AG08396 (cell line): ENCODE results near the gene ABCC9.
"Not testable (repeated sequence)": the region's sequence is repeated elsewhere in the genome, so short reads cannot be mapped to it uniquely, and the experiment has no call there.

Source experiments
- DNase-seq: peaks from one replicate; pipeline ENCODE4 v3.0.0; 2012; ENCODE audit warnings: low spot score, mixed read lengths

The ABCC9 gene

DNA sequence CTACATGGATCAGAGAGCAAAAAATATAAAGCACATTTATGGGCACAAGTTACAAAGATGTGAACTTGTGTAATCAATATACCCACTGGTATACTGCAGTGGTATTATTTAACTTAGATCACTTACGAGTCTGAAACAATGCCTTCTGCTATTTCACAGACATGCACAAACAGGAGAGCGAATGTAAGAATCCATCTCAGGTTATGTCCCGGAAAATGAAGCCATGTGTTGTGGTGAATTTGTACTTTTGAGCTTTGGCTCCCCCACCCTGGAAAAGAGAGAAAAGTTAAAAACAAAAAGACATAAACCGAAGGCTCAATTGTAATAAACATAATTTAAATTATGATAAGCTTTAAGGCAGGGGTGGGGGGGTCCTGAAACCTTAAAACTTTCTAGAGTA lies 7.6 kb downstream of the ABCC9 start:
- no peak for DNase-seq

DNA sequence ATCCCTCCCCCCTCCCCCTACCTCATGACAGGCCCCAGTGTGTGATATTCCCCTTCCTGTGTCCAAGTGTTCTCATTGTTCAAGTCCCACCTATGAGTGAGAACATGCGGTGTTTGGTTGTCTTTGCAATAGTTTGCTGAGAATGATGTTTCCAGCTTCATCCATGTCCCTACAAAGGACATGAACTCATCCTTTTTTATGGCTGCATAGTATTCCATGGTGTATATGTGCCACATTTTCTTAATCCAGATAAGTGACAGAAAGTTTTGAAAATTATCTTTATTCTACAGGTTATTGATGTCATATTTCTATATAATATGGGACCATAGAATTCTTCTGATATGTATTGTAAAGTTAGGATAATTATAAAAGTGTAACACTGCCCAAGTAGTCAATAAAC lies 11.3 kb downstream of the ABCC9 start:
- DNase-seq, result not testable (repeated sequence)

DNA sequence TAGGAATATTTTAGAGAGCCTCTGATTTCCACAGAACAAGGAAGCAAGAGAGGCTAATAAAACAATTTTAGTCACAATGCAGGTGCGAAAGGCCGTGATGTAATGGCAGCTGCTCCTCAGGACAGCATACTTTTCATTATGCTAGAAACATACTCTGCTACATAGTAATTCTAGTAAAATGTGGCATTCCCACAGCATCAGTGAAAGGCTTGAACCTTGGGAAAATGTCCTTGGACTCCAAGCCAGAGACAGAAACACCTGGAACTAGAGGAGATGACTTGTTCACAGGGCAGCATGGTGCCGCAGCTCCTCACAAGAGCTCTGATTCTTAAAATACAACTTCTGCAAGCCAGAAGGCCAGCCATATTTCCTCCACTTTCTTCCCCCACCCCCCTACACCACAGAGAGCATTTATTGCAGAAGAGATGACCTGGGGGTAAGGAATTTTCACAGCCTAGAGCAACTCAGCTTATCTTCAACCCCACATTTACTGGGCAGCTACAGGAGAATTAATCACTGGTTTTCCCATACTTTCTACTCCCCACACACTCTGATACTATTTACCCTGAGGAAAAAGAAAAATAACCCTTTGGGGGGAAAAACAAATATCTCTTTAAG lies 15.8 kb downstream of the ABCC9 start:
- DNase-seq, result no peak

DNA sequence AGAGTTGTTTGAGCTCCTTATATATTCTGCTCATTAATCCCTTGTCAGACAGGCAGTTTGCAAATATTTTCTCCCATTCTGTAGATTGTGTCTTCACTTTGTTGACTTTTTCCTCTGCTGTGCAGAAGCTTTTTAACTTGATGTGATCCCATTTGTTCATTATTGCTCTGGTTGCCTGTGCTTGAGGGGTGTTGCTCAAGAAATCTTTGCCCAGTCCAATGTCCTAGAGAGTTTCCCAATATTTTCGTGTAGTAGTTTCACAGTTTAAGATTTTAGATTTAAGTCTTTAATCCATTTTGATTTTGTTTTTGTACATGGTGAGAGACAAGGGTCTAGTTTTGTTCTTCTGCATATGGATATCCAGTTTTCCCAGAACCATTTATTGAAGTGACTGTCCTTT lies 19.8 kb downstream of the ABCC9 start:
- DNase-seq, result no peak

DNA sequence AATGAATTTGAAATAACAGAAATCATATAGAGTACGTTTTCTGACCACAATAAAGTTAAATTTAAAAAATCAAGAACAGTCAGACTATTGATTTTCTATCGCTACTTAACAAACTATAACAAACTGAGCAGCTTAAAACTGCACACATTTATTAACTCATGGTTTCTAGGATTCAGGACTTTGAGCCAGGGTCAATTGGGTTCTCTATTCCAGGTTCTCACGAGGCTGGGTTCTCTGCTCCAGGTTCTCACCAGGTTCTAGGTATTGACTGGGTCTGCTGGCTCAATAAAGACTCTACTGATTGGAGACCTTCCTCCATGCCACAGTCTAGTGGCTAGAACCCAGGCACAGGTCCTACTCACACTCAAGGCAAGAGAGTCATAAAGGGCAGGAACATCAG lies 22.8 kb downstream of the ABCC9 start:
- no peak for DNase-seq

DNA sequence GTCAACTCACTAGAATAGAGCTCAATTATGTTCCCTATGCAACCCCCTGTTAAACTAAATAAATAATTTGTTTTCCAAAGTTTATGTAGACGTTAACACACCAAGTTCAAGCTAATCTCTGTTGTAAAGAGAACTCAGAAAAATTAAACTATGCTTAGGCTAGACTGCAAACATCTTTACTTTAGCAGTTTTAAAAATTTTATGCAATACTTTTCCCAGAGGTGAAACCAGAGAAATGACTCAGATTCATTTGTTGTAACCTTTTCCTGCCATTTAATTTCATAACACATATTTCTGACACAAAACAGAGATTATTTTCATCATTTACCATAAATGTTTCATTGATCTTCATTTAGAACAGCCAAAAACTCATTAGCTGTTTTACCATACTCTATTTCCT lies 27.4 kb downstream of the ABCC9 start:
- DNase-seq, result no peak

DNA sequence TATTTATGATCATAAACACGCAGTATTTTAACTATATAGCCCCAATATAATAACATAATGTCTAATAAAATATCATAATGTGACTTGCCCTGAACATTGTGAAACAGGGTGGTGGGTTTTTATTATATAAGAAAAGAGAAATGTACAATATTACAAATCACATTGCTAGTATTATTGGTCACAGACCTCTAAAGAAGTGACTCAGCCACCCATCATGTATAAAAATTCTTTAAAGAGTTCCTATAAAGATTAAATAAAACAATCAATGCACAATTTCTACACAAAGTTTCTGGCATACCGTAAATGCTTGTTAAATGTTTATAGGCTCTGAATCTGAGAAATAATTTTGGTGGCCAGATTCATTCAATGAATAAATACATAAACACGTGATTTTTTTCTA lies 28.9 kb downstream of the ABCC9 start:
- DNase-seq, result no peak

DNA sequence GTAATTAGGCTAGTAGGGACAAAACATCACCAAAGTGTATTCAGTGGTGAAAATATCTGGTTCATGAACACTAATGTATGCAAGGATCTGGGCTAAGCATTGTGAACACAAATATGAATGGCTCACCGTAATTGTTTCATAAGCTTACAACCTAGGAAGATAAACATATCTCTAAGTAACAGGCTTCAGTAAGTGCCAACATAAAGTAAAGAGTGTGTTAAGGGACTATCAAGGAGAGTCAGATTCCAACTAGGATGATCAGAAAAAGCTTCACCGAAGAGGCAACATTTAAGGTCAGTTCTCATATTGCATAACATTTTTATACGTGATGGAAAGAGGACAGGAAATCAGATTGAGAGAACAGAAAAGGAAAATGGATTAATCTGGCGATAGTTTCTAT lies 29.4 kb downstream of the ABCC9 start:
- DNase-seq, result no peak

DNA sequence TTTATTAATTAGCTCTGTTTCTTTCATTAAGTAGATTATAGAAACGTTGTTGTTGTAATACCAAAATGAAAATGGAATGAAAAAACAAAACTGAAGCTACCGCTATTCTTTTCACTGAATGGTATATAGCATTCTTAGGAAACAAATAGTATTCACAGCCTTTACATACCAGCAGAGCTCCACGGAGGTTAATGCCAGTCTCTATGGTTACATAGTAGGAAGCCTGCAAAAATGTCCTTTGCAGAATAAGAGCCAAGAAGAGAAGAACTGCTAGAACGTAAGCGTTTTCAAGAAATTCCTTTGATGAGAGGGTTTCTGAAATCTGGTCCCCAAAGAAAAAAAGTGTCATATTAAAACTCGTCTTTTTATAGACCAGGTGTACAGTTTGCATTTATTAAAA lies 30.6 kb downstream of the ABCC9 start:
- DNase-seq, result no peak

DNA sequence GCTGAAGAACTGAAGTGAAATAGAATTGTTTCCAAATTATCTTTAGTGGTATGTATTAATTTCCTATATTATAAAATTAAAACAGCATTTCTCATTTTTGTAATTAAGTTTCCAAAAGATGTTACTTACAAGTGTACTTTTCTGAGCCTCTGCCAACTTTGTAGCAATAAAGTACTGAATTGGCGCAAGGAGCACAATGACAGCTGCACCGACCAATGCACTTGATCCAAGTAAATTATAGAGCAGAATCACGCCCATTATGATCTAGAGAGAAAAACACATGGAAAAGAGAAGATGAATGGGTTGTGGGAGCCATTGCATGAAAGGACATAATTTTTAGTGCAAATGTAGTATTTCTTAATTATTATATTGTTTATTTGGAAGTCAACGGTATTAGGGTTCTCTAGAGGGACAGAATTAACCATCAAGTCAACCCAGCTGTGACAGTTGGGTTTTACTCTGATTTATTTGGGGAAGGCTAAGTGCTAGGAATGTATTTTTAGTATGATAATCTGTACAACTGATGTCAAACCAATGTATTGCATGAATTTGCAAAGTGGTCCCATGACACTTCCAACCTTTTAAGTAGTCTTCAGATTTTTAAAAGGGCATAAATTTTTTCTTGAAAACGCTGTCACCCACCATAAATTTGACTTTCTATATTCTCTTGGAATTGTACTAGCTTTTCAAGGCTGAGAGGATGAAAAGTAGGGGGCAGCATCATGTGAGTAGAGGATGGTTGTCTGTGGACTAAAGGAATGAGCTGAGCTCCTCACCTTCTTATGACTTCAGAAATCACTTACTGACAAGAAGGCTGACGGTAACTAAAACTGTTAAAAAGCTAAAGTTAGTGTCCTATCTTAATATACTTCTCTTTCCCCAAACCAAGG lies 33.0 kb downstream of the ABCC9 start:
- no peak for DNase-seq

DNA sequence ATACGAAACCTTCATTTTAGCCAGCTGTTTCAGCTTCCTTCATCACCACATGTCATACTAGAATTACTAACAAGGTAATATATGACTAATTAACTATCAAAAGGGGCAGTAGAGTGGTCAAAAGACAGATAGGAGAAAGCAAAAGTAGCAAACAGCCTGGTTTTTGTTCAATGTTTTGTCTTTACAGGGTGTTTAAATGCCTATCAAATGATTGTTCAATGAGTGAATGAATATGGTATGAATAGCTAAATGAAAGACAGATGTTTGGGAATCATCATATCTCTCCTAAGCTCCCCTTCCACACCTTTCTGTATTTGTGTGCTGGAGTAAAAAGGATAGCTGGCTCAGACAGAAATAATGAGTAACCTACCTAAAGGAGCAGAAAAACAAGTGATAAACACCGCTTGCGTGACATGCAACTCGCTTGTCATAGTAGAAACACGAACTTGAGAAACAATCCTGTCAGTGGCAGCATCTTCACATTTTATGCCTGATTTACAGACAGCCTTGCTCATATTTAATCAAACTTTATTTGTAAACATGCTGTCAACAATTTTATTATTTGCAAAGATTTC lies 34.2 kb downstream of the ABCC9 start:
- DNase-seq, result peak; percentile 5

DNA sequence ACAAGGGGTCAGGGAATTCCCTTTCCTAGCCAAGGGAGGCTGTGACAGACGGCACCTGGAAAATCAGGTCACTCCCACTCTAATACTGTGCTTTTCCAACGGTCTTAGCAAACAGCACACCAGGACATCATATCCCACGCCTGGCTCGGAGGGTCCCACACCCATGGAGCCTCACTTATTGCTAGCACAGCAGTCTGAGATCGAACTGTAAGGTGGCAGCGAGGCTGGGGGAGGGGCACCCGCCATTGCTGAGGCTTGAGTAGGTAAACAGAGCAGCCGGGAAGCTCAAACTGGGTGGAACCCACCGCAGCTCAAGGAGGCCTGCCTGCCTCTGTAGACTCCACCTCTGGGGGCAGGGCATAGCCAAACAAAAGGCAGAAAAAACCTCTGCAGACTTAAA lies 41.7 kb downstream of the ABCC9 start:
- DNase-seq, result not testable (repeated sequence)

DNA sequence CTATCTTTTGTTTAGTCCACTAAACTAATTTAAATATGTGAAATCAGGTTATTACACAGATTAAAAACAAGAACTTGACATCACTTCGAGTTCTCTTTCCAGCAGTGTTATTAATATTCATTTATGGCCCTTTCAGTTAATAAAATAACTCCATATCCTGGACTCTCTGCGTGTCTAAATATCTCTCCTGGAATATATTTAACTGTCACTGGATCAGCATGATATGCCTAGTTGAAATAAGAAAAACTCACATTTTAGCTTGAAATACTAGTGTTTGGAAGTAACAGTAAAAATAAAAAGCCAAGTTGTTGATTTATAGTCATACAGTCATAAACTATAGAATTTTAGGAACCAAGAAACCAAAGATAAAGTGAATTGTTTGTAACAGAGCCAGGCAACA lies 45.6 kb downstream of the ABCC9 start:
- DNase-seq, result no peak

DNA sequence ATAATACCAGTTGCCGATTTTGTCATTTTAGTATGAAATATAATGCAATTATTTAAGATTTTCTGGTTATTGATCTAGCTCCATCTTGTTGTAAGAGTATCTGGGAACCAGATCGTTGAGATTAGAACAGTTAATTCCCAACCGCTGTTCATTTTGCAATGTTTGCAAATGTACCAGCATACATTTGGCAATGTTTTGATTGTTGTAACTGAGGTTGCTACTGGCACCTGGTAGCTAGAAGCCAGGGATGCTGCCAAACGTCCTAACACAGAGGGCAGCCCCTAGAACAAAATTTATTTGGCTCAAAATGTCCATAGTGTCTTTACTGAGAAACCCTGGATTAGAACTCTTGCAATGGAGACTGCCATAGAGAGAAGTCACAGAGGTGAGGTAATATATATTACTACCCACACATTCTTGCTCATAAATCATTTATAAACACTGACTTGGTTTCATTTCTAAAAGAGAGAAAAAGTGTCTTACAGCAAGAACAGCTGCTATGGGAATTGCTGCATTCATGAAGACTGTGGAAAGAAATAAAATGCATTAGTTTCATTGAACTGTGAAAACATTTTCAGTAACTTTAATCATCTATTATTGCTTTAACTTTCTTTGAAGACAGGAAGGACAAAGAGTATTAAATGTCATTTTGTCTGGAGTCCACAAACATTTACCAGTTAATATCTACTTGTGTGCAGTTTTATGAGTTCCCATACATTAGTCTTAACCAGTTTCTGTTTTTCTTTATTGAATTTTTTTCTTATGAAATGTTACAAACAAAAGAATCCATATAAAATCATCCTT lies 46.2 kb downstream of the ABCC9 start:
- DNase-seq, result no peak

DNA sequence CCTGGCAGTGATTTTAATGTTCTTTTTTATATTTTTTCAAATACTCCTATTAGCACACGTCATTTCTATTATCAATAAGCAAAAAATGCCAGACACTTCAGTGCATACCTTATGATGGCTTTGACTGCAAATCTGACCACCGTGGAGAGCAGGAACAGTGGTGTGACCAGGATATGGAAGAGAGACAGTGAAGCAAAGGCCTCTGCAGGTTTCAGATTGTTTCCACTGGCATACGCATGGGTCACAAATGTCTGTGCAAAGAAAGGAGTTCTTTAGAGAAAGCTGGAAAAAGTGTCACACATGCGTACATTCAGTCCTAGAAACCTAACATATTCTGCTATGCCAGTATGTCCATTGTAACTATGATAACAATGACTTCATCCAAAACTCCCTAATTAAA lies 47.3 kb downstream of the ABCC9 start:
- DNase-seq, result no peak

DNA sequence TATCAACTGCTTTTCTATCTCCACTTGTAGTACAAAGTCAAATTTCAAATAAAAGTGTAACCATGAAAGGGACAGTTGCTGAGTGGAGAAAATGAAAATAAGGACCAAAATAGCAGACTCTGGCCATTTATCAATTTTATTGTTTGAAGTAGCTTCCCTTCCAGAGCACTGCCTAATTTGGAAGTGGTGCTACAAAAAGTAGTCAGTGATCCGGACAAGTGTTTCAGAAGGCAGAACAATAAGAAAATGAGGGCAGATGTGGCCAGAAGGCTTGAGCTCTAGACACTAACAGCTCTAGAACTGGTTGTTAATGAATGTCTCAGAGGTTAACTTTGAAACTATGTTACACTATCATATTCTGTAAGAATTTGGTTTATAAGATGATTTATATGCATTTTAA lies 48.9 kb downstream of the ABCC9 start:
- no peak for DNase-seq

DNA sequence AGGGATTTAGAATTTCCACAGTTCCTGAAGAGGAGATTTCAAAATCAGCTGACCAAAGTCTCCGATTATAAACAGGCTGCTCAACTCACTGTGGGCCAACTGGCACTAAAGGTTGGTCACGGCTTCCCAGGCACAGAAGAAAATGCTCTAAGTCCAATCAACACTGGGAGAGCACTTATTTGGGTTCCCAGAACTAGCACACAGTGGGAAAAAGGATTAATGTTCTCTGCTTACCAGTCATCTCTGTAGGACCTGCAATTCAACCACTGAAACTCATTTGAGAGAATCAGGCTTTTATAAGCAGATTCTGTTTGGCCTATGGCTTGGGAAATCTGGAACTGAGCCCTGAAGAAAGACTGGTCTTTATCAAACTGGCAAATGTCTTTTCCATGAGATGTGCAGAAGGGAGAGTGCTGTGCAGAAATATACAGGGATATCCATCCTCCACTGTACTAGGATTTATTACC lies 49.4 kb downstream of the ABCC9 start:
- no peak for DNase-seq

DNA sequence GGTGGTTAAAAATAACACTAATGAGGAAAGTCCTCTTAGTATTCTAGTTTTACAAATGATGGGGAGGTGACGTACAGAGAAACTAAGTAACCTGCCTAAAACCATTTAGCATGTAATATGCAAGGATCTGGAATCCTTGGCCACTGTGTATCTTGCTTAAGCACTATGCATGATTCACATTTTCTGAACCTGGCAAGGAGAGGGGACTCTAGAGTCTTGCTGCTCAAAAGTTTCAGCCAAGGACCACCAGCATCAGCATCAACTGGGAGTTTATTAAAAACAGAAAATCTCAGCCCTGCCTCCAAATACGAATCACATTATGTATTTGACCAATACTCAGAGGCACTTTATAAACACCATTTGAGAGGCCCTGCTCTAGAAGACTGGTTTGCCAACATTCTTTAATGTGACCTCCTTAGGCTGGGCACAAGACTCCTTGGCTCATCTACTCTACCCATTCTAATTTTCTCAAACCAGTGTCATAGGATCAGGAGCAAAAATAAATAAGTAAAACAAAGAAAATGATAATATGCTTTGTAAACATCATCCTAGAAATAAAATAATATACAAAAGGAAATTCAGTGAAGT lies 52.9 kb downstream of the ABCC9 start:
- no peak for DNase-seq

DNA sequence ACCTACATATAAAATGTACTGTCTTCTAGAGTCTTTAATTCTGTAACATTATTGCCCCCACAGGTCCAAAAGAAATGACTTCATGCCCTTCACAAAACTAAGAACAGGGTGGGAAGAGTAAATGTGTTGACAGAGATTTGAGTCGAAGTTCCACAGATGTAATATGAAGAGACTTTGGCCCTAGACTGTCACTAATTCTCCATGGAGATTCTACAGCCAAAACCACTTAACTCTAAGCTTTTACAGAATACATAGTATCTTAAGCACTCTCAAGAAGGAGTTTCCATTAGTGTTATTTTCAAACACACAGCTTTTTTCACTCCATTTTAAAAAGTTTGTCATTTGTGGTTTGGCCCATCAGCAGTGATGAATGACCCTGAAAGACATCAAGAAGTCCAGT lies 56.3 kb downstream of the ABCC9 start:
- no peak for DNase-seq

DNA sequence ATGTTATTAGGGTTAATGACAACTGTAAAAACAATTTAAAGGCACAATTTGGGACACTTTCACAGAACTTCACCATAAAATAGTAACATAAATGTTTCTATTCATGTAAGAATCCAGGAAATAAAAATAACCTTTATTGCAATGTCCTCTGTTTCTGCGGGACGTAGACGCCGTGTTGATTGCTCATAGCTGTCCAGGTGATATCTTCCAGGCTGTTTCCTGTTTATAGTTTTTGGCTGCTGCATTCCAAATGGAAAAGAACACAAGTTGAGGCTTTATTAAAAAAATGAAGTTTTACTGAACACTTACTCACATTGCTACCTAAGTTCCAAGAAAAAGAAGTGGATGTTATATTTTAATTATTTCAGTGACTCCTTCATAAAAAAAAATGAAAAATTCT lies 58.6 kb downstream of the ABCC9 start:
- DNase-seq, result no peak

DNA sequence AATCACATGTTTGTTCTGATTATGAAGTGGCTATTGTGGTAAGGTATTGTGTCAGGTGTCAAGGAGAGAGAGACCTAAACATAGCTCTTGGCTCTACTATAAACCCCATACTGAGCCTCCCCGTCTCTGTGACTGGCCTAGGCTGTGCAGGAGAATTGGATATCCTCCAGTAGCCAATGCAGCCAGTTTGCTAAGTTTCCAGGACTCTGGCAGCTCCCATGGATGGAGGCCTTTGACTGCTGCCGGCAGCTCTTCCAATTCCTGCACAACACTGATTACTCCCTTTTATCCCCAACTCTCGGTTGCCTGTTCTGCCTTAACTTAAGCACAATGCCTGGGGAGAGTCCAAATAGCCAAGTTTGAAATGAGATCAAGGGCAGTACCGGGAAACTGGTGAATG lies 59.3 kb downstream of the ABCC9 start:
- no peak for DNase-seq

DNA sequence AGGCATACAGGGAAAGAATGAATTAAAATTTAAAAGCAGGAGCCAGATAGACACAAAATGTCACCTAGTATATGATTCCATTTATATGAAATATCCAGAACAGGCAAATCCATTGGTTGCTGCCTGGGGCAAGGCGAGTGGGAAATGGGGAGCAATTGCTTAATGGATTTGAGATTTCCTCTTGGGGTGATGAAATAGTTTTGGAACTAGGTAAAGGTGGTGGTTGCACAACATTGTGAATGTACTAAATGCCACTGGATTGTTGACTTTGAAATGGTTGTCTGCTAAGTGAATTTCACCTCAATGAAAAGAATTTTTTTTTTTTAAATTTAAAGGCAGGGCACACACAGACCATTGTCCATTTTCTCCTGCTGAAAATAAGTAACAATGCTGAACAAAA lies 61.9 kb downstream of the ABCC9 start:
- no peak for DNase-seq
